ENCODE data around the gene ADCY2.
A peak's percentile ranks its signal among the peaks of the same experiment; 100 is the strongest.

ADCY2 gene

GRCh38 chr5:7802855-7803254, 406.9 kb downstream of the ADCY2 start:
- DNase-seq = no peak

GRCh38 chr5:7803937-7804336, 408.0 kb downstream of the ADCY2 start:
- DNase-seq = no peak

- peak; percentile 34 for DNase-seq
Observed at GRCh38 chr5:7805379-7805778, 409.4 kb downstream of the ADCY2 start.

GRCh38 chr5:7808998-7809397, 413.1 kb downstream of the ADCY2 start:
- no peak for DNase-seq

DNA sequence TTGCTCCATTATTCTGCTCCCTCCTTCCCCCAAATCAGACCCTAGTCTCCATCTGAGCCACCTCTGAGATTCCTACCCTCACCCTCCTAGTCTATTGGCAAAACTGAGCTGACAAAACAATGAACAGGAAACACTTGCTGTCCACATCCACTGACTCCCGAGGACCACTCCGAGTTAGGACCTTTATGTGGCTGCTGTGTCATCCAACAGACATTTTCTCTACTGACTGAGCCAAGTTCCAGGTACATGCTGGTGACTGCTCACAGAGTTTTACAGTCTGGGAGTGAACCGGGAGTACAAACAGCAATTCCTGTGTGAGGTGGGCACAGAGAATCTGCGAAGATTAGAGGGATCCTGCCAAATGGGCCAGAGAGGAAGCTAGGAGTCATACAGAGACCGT, 415.8 kb downstream of the ADCY2 start:
- no peak for DNase-seq

DNA sequence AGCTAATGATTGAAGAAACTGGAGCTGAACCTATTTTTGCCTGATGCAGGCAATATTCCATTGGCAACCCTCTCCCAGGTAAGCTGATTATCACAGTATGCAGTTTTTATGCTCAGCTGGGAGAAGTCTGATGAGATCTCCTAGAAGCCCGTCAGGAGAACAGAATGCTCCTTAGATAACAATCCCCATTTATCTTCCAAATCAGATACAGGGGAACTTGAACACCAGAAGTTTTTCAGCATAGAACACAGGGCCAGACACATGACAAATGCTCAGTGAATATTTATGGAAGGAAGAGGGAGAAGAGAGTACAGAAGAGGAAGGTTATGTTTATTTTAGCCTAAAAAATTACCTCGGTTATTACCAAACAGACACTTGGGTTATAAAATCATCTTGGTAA, 417.1 kb downstream of the ADCY2 start:
- DNase-seq = no peak

DNA sequence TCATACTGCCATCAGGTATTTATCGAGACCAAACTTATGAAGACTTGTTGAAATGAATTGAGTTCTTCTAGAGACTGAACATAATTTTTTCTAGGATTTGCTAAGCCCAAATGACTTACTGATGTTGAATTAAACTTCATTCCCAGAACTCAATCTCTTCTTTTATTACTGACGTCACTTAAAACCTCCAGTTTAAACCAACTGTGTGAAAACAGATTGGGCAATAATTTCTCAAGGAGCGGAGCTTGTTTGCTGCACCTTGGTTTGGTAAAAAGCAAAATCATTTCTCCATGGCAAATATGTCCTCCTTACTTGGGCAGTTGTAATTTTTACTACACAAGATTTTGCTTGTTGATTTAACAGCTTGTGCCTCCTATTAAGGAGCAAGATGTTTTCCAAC, 417.6 kb downstream of the ADCY2 start:
- no peak for DNase-seq

DNA sequence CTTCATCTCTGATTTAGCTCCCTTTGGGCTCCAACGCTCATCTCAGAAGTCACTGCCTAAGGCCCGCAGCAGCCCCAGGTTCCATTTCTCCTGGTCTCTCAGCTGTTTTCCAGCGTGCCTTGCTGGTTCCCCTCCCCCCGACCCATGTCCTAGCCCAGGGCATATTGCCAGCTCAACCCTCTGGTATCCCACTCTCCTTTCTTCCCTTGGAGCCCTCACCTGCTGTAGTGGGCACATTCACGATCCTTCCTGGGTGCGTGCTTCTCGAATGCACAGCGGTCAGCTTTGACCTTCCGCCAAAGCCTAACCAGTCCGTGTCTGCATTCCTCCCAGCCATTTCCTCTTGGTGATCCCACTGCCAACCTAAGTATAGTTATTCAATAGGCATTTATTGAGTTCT, 418.9 kb downstream of the ADCY2 start:
- DNase-seq = no peak

DNA sequence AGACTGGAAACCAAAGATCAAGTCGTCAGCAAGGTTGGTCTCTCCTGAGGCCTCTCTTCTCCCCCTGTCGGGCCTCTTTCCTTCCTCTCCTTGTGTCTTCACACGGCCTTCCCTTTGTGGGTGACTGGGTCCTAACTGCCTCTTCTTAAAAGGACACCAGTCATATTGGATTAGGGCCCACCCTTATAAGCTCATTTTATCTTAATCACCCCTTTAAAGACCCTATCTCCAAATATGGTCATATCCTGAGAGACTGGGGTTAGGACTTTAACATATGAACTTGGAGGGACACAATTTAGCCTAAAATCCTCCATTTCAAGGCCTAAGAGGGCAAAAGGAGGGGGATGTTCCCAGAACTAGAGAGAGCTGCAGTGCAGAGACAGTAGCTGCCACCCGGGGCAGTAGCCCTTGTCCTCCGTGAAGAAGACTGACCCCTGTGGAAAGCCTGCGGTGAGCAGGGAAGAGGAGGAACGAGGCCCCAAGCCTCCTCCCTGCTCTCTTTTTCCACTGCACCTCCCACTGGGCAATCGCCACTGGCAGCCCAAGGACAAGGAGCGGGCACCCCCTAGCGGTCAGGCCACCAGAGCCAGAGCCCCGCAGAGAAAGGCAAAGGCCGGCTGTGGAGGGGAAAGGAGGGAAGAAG, 420.1 kb downstream of the ADCY2 start:
- peak; percentile 81 for DNase-seq

DNA sequence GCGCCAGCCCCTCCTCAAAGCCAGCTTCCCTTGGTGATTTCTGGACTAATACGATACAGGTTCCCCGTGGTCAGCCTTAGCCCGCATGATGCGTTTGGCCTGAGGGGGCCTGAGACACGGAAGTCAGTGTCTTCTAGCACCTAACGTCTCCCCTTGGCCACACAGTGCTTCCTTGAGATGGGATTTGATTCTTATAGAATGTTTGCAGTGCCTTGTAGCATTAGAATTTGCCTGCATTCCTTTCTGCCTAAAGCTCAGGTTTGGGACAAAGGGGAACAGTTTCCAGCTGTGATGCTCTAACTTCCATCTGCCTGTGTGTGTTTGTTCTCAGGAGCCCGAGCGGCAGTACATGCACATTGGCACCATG, 420.6 kb downstream of the ADCY2 start:
- no peak for DNase-seq

- DNase-seq = no peak
Observed at GRCh38 chr5:7822449-7822848, 426.5 kb downstream of the ADCY2 start.

GRCh38 chr5:7823594-7823993, 427.7 kb downstream of the ADCY2 start:
- no peak for DNase-seq

- DNase-seq = peak; percentile 20
Observed at GRCh38 chr5:7824995-7825394, 429.1 kb downstream of the ADCY2 start.

- DNase-seq = no peak
Observed at GRCh38 chr5:7825630-7826029, 429.7 kb downstream of the ADCY2 start.

GRCh38 chr5:7827610-7828009, 431.7 kb downstream of the ADCY2 start:
- no peak for DNase-seq

DNA sequence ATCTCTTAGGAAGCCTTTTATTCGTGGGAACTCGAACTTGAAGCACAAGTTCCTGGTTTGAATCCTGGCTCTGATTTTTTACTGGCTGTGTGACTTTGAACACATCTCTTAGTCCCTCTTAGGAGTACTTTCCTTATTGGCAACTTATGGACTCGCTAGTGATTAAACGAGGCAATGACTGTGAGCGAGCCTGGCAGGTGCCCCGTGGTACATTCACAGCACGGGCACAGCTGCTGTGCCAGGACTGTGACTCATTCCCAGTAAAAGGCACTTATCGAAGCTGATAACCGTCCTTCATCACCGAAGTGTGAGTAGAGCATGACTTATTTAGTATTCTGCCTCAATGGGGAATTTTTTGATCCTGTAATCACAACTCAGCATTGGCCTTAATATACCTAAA, 432.3 kb downstream of the ADCY2 start:
- peak; percentile 41 for DNase-seq

GRCh38 chr5:7834982-7835381, 439.0 kb downstream of the ADCY2 start:
- no peak for DNase-seq

GRCh38 chr5:7837403-7837802, 441.5 kb downstream of the ADCY2 start:
- no peak for DNase-seq

DNA sequence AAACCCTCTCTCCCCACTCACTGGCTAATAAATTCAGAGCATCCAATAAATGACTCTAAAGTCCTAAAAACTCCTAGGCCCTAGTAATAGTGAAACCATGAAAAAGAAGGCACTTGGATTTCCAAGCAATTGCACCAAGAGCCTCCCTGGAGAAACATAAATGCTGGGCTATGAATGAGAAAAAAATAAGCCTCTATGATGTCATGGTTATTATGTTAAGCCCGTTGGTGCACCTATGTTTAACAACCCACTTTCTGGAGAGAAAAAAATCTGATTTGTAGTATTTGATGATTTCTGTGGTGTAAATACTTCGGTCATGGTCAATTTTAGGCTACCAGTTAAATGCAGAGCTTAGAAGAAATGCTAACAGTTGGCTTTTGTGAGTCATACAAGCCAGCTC, 446.6 kb downstream of the ADCY2 start:
- DNase-seq = no peak

DNA sequence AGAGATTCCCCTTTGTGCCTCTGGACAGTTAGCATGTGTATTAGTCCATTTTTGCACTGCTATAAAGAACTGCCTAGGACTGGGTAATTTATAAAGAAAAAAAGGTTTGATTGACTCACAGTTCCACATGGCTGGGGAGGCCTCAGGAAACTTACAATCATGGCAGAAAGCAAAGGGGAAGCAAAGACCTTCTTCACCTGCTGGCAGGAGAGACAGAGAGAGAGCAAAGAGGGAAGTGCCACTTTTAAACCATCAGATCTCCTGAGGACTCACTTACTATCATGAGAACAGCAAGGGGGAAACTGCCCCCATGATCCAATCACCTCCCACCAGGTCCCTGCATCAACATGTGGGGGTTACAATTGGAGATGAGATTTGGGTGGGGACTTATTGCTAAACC, 449.0 kb downstream of the ADCY2 start:
- DNase-seq = no peak

DNA sequence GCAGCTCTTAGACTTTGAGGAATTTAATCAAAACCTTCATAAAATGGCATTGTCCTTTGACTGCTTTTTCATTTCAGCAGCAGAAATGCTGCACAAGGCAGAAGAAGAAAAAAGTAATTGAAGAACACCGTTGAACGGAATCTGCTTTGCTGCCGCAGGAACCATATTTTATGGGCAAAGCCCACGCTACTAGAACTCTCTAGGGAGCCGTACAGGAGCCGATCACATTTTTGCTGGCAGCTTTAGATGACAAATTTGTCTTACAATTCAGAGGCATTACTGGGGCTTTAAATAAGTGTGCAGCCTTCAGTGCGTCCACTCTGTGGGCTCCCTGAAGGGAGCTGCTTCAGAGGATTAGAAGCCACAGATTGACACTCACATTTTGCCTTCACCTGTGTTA, 449.6 kb downstream of the ADCY2 start:
- DNase-seq = no peak

GRCh38 chr5:7846327-7846726, 450.4 kb downstream of the ADCY2 start:
- no peak for DNase-seq

DNA sequence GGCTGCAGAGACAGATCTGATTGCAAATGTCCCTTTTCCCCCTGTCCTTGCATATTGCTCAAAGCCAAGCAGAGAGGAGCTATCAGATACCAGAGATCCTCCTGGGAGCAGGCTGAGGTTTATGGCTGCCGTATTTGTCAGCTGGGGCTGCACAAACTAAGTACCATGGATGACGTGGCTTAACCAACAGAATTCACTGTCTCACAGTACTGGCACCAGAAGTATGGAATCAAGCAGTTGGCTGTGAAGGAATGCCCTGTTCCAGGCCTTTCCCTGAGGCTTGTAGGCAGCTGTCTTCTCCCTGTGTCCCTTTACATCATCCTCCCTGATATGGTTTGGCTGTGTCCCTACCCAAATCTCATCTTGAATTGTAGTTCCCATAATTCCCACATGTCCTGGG, 452.4 kb downstream of the ADCY2 start:
- no peak for DNase-seq

DNA sequence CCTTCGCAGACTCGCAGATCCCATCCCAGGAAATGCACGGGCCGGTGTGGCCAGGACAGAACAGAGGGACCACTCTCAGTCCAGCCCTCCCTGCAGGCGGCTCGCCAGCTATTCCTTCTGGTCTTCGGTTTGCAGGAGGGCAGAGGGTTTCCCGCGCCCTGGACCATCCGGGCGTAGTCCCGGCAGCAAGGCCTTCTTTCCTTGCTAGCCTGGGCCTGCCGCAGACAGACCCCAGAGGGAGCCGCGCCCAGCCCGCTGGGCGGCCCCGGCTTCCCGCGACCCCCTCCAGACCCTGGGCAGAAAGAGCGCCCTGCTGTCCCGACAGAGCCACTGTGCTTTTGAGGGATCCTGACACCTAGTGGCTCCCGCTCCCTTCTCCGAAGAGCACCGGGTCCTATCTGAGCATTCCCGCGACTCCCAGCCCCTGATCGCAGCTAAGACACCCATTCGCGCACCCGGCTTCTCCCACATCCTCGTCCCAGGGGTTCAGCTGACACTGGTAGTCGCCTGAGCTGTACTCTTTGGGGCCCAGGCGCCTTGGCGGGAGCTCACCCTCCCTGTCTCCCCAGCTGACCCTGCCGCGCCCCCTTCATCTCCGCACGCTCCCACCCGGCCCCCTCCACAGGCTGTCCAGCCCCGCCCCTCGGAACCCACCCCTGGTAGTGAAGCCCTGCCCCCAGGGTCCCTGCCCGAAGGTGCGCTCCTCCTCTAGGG, 453.9 kb downstream of the ADCY2 start:
- peak; percentile 53 for DNase-seq
